ENCODE data around the gene MMUT. TPM values are rescaled to one million over a fixed set of nuclear protein-coding genes. Genes with fewer than 3 reads are reported as not detected.
A peak's percentile ranks its signal among the peaks of the same experiment; 100 is the strongest.

Gene MMUT
- total RNA-seq, 1 experiment from 2014 or later, result 13.7 TPM

DNA sequence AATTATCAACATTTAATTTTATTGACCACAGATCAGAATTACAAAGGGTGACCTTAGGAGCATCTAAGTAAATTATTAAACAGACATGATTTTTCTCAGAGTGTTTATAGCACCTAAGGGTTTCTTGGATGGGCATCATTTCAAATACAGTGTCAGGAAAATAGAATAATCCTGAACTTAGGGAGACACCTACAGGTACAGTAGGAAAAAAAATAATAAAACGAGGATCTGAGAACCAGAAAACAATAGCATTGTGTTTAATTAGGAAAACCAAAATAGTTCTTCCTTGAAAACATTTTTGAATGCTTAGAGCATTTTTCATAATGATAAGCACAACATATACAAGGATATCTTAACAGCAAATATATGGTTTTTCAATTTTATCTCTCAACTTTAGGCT lies 39.2 kb downstream of the MMUT start:
- Mint-ChIP-seq H3K27me3 (ENCODE audit: low read depth) (no peaks in the 10 kb centered on the region), H3K27ac (no peak overlapping the region), H3K4me1 (no peaks in the 10 kb centered on the region; a peak in 1 of 4 replicates), H3K4me3 (no peak overlapping the region), H3K36me3 (ENCODE audit: insufficient read depth in 1 of 3, low read depth in 3 of 3) (no peaks in the 10 kb centered on the region), H3K9me3 (no peaks in the 10 kb centered on the region)
- Histone ChIP-seq H3K23me2 (ENCODE audit: insufficient read length, low read depth, low read length, poor library complexity, severe bottlenecking) (no peaks in the 10 kb centered on the region), H2AK5ac (ENCODE audit: insufficient read length, low read length) (no peak overlapping the region), H4K20me1 (ENCODE audit: control insufficient read depth, insufficient read depth, insufficient read length) (no peaks in the 10 kb centered on the region), H2BK120ac (ENCODE audit: low read depth, low read length, poor library complexity, severe bottlenecking) (no peak overlapping the region), H3K4me2 (ENCODE audit: insufficient read depth, insufficient read length, low read length) (no peak overlapping the region), H3K9me3 (ENCODE audit: control insufficient read depth, low read depth, low read length) (no peaks in the 10 kb centered on the region), H2BK15ac (ENCODE audit: low read depth, low read length) (no peak overlapping the region), H2AFZ (ENCODE audit: low read length) (no peak overlapping the region), H3K4me1 (ENCODE audit: insufficient read depth, low read length) (no peaks in the 10 kb centered on the region), H3K27ac (ENCODE audit: insufficient read length, low read depth, low read length) (no peak overlapping the region), H3K4ac (ENCODE audit: low read depth, low read length) (no peak overlapping the region), H3K56ac (ENCODE audit: insufficient read length, low read depth, low read length) (no peak overlapping the region), H3K79me2 (ENCODE audit: insufficient read depth, low read length) (no peaks in the 10 kb centered on the region), H4K8ac (replicated peaks; ENCODE audit: insufficient read length, low read depth, low read length) (no peak overlapping the region), H3K23ac (ENCODE audit: insufficient read length, low read depth, low read length) (no peak overlapping the region), H3K14ac (ENCODE audit: insufficient read depth, low read length) (no peak overlapping the region), H4K91ac (ENCODE audit: insufficient read length, low read depth, low read length) (no peak overlapping the region), H3T11ph (ENCODE audit: low read length) (no peak overlapping the region), H2BK12ac (ENCODE audit: insufficient read length, low read depth, low read length) (no peak overlapping the region), H3K9ac (ENCODE audit: extremely low read depth, insufficient read length, low read length) (no peak overlapping the region), H4K5ac (ENCODE audit: insufficient read length, low read depth, low read length) (no peak overlapping the region), H3K79me1 (ENCODE audit: insufficient read depth, low read depth, low read length, poor library complexity, severe bottlenecking) (no peaks in the 10 kb centered on the region), H3K27me3 (ENCODE audit: insufficient read depth, low read length) (no peaks in the 10 kb centered on the region), H2BK20ac (ENCODE audit: low read depth, low read length, poor library complexity, severe bottlenecking) (no peak overlapping the region), H2BK5ac (ENCODE audit: insufficient read length, low read length) (no peak overlapping the region), H3K18ac (ENCODE audit: insufficient read length, low read depth, low read length) (no peak overlapping the region)
- no CpG with 5 or more reads among the region's 1 CpG for WGBS (ENCODE audit: extremely low coverage, insufficient read length, low lambda C conversion rate)
- no peak for DNase-seq
- TF ChIP-seq, protein P1, sequence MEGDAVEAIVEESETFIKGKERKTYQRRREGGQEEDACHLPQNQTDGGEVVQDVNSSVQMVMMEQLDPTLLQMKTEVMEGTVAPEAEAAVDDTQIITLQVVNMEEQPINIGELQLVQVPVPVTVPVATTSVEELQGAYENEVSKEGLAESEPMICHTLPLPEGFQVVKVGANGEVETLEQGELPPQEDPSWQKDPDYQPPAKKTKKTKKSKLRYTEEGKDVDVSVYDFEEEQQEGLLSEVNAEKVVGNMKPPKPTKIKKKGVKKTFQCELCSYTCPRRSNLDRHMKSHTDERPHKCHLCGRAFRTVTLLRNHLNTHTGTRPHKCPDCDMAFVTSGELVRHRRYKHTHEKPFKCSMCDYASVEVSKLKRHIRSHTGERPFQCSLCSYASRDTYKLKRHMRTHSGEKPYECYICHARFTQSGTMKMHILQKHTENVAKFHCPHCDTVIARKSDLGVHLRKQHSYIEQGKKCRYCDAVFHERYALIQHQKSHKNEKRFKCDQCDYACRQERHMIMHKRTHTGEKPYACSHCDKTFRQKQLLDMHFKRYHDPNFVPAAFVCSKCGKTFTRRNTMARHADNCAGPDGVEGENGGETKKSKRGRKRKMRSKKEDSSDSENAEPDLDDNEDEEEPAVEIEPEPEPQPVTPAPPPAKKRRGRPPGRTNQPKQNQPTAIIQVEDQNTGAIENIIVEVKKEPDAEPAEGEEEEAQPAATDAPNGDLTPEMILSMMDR (conservative IDR thresholded peaks at IDR 0.05), result peak; percentile 52
